Loucy (cell line): ENCODE measurements around the gene MICAL3.

Experiments
- CTCF ChIP-seq: fragments of 200-600 bp; sonication (generic); conservative IDR thresholded peaks from 2 replicates; pipeline ENCODE4 v1.5.1; 2014; ENCODE audit warnings: mild to moderate bottlenecking, antibody characterized with exemption, low read length
- EZH2phosphoT487 ChIP-seq: fragments of 200-600 bp; IDR thresholded peaks from 2 replicates; pipeline ENCODE4 v1.6.1; 2018; ENCODE audit warnings: antibody characterized with exemption, mild to moderate bottlenecking, moderate library complexity, borderline replicate concordance

DNA sequence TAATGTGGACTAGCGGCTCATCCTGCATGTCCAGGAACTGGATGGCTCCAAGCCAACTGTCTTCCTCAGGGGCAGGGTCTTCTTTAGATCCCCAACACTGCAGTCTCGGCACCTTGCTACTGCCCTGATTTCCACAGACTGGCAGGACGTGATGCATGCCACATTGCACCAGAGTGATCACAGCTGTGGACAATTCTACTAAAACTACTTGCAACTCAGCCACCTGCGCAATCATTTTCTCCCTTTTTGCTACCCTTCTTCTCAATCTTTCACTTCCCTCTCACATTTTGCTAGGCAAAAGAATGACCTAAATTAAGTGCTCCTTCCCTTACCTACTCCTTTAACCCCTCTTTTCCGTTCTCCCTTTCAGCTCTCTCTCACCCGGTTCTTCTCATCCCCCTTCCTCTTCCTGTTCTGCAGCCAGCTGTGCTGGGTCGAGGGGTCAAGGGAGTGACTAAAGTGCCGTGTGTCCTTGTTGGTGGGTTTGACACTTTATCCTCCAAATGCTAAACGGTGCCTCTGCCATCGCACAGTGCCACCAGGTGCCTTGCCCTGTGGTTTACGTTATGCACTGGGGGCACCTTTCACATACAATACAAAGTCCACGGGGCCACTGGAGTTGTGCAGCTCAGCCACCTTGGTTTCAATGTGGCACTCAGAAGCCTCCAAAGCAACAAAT is 42.0 kb upstream of the MICAL3 start:
- TF ChIP-seq CTCF (no peak), EZH2phosphoT487 (no peak)
